SW 1271 (cell line): Measurements from ENCODE around the gene SLC25A3.
"Not testable (repeated sequence)": the region's sequence is repeated elsewhere in the genome, so short reads cannot be mapped to it uniquely, and the experiment has no call there.

Experiments
- DNase-seq, 2 experiments: peaks; one replicate each; lab custom pipeline; 2025; lab: John Stamatoyannopoulos, UW

Gene SLC25A3

GRCh38 chr12:98593351-98594049, at the start of gene SLC25A3:
SLC25A3 (plus strand) TSS chr12:98593686; CDS start chr12:98593979, 293 bp downstream.
- peak; percentile 97 to 98 for DNase-seq

GRCh38 chr12:98543701-98544100, 49.8 kb upstream of the SLC25A3 start:
- no peak for DNase-seq

DNA sequence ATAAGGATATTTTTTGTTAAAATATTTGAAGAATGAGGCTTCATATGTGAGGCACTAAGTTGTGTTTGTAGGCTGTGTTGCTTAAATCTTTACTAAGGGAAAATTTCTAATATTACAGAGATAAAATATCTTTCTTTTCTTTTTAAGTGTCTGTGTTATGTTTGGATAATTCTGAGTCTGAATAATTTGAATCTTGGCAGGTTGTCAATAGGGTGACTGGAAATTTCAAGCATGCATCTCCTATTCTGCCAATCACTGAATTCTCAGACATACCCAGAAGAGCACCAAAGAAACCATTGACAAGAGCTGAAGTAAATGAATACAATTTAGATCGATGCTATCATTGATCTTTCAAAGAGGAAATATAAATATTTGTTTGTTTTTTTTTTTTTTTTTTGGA, 48.7 kb upstream of the SLC25A3 start:
- no peak for DNase-seq

DNA sequence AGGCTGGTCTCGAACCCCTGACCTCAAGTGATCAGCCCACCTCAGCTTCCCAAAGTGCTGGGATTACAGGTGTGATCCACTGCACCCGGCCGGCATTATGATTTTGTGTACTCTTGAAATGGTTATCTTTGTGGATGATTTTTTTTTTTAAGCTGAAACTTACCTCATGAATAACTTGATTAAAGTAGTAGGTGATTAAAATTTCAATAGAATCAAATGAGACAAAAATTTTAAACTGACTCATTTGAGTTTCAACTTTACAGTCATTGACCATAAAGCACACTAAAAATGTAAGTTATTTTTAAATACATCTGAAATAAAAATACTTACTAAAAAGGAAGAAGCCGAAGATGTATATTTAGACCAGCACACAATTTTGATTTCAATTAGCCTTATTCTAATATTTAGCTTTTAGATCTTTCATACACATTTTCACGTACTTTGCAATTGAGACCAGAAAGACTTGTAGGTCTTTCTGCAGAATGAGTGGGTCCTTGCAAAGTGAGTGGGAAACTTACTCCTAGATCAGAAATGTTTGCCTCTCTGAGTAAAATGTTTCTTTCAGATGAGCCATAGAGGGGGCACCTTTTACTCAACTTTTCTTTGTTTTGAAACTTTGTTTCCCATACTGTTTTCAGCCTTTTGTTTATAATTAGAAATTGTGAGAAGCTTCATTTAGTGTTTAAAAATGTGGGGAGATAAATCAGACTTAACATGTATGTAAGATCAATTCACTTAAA, 43.9 kb upstream of the SLC25A3 start:
- no peak for DNase-seq

DNA sequence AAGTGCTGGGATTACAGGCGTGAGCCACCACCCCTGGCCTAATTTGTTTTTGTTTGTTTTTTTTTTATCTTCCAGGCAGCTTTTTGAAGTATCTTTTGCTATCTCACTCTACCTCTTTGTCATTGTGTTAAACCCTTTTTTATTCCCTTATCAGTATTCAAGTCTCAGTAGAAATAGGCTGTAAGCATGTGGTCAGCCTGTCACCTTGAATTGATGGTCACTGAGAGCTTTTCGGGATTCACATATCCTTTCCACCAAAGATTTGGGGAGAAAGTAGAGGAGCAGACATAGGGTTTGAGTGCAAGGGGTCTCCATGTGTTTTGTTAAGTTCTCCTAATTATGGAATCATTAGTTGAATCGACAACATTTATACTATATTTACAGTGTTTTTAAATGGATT, 41.7 kb upstream of the SLC25A3 start:
- DNase-seq, result no peak

DNA sequence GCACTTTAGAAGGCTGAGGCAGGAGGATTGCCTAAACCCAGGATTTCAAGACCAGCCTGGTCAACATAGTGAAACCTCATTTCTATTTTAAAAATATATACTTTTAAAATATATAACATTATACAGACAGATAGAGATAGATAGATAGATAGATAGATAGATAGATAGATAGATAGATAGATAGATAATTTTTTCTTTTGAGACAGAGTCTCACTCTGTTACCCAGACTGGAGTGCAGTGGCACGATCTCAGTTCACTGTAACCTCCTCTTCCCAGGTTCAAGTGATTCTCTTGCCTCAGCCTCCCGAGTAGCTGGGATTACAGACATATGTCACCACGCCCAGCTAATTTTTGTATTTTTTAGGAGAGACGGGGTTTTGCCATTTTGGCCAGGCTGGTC, 35.4 kb upstream of the SLC25A3 start:
- DNase-seq, result not testable (repeated sequence)

DNA sequence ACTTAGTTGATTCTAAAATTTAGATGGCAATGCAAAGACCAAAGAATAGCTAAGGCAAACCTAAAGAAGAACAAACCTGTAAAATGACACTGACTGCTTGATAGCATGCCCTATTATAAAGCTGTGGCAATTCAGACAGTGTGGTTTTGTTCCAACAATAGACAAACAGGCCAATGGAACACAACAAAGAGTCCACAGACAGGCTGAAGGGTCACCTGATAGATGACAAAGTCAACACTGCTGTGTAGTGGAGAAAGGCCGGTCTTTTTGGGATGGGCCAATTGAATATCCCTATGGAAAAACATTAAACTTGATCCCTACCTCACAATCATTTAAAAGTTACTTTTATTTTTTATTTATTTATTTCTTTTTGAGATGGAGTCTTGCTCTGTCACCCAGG, 33.8 kb upstream of the SLC25A3 start:
- no peak for DNase-seq

DNA sequence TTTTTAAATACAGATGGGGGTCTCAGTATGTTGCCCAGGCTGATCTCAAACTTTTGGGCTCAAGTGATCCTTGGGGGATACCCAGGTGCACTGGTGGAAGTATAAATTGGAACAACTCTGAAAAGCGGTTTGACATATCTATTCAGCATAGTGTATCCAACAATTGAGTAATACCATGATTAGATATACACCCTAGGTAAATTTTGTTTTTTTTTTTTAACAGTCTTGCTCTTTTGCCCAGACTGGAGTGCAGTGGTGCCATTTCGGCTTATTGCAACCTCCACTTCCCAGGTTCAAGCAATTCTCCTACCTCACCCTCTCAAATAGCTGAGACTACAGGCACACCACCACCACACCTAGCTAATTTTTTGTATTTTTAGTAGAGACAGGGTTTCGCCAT, 31.6 kb upstream of the SLC25A3 start:
- DNase-seq, result no peak

- DNase-seq, result peak in 1 of 2 experiments; percentile 25
Measured at GRCh38 chr12:98572010-98572409, 21.5 kb upstream of the SLC25A3 start.

GRCh38 chr12:98574110-98574509, 19.4 kb upstream of the SLC25A3 start:
- no peak for DNase-seq

DNA sequence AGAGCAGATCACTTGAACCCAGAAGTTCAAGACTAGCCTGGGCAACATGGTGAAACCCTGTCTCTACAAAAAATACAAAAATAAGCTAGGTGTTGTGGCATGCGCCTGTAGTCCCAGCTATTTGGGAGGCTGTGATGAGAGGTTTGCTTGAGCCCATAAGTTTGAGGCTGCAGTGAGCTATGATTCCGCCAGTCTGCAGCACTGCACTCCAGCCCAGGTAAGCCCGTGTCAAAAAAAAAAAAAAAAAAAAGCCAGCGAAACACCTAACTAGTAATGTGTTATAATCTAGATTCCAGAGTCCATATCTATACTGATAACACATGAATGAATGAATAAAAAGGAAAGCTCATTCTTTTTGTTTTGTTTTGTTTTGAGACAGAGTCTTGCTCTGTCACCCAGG, 18.5 kb upstream of the SLC25A3 start:
- no peak for DNase-seq

- DNase-seq, result not testable (repeated sequence)
Measured at GRCh38 chr12:98576795-98577194, 16.7 kb upstream of the SLC25A3 start.

GRCh38 chr12:98578392-98578791, 15.1 kb upstream of the SLC25A3 start:
- DNase-seq, result no peak

DNA sequence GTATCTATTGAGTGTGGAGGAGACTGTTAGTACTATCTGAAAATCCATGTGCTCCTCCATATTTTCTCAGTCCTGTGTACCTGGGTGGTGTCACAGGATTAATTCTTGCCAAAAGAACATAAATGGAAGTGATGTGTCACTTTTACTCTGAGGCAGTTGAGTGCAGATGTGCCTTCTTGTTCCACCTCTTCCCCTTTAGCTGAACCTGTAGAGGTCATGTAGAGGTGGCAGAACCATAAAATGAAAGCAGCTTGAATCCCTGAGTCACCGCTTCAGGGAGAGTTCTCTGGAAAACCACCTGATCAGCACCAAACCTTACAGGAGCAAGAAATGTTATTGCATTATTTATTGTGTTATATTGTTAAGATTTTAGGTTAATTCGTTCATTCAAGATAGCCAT, 14.7 kb upstream of the SLC25A3 start:
- no peak for DNase-seq

DNA sequence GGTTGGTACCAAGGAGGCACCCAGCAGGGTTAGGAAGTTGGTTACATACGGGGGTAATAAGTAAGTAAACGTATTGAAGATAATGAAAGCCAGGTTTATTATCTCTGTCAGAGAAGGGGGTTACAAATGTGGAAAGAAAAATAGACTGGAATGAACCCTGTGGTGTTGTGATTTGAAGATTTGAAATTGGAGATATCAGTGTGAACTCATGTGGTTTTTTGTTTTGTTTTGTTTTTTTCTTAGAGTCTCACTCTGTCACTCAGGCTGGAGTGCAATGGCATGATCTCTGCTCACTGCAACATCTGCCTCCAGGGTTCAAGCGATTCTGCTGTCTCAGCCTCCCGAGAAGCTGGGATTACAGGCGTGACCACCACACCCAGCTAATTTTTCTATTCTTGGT, 14.1 kb upstream of the SLC25A3 start:
- no peak for DNase-seq

DNA sequence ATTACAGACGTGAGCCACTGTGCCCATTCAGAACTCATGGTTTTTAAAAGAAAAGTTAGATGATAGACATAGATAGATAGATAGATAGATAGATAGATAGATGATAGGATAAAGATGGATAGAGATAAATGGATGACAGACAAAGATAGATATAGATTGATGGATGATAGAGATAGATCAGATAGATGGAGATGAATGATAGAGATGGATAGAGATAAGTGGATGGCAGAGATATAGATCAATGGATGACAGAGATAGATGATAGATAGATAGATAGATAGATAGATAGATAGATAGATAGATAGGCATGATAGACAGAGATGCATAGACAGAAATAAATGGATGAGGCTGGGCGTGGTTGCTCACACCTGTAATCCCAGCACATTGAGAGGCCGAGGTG, 13.7 kb upstream of the SLC25A3 start:
- DNase-seq, result no peak

GRCh38 chr12:98580695-98581094, 12.8 kb upstream of the SLC25A3 start:
- DNase-seq, result no peak

DNA sequence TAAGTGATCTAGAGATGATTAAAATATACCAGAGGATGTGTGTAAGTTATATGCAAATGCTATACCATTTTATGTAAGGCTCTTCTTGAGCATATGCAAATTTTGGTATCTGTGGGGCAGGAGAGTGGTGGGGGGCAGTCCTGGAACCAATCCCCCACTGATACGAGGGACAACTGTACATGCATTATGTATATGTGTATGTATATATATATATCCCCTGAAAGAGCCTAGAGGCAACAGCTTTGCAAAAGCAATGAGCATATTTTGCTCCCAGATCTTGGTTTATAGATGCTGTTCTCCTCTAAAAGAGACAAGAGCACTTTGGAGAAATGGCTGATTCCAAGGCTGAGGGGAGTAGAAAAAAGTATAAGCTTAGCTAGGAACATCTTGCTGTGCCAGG, 12.4 kb upstream of the SLC25A3 start:
- no peak for DNase-seq

DNA sequence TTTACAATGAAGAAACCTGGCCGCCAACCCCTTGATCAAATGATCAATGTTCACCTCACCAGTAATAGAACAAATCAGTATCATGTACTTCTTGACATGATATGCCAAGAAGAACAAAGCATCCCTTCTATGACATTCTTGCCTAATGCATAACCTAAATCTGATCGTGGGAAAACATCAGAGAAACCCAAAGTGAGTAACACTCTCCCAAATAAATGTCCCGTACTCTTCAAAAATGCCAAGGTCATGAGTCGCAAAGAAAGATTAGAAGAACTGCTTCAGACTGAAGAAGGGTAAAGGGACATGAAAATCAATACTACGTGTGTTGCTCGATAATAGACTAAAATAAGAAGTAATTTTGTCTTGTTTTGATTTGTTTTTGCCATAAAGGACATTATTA, 11.4 kb upstream of the SLC25A3 start:
- DNase-seq, result no peak

- DNase-seq, result no peak
Measured at GRCh38 chr12:98587084-98587483, 6.4 kb upstream of the SLC25A3 start.

DNA sequence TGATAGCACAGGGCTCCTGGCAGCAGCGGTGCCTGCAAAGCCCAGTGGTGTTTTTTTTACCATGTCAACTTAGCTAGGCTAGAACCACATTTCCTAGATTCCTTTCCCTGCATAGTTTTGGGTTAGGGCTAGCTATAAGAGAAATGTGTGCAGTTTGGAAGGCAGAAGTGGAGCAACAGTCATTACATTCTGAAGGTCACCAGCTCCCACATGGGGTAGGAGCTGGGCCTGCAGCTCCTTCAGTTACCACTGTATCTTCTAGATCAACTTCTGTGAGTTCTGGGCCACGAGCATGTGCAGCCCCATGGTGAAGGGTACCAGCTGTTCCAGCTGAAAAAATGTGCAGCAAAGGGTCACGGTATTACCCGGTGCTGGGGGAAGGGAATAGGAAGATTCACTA, 2.3 kb upstream of the SLC25A3 start:
- DNase-seq, result no peak

DNA sequence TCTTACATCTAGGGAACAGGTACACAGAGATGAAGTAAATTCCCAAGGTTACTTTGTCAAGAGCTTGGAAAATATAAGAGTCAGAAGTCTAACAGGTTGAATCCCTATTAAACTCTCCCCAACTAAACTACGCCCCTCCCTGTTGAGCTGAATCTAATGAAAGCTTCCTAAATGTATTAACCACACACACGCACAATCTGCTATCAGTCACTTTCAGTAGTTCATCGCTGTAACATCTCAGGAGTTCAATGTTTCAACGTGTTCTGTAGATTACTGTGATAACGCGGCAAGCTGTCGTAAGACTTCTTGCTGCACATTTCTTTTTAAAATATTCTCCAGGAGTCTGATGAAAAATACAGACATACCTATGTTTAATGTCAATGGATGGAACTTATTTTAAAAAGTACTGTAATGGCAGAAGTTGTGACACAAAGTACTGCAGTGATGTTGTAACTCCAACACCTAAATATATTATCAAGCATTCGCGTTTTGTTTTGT, 612 bp upstream of the SLC25A3 start:
- no peak for DNase-seq

DNA sequence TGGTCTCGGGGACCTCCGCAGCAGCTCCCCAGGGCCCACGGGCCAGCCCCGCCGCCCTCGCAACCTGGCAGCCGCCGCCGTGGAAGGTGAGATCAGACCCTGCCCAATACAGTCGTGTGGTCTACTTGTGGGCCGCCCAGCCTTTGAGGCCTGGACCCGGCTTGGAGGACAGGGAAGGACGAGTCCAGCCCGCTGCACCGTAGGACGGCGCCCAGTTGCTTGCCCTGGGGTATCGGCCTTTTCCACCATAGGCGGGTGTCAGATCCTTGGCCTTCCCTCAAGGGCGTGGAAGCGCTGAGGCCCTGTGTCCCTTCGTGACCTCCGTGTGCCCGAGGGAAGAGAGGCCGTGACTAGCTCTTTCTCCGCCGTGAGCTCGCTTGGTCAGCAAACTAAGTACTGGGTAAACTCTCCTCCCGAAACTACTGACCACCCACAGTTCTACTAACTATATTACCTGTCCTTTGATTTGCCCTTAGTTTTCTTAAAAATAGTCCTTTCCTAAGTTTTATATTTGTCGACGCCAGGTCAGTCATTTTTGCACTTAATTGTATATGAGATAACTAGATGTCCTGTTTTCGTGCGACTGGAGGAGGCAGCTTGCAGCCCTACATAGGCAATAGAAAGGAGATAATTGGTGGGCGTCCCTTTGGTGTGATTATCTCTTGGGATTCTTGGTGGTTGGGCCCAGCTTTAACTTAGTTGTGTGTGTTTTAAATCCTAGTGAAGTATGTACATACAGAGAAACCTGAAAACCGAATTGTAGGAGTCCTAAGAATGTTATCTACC, 757 bp downstream of the SLC25A3 start:
- peak in 1 of 2 experiments; percentile 38 for DNase-seq
